Stimulated activated CD8-positive, alpha-beta memory T cell treated with anti-CD3 and anti-CD28 coated beads, Interleukin-15, amount 100 ng/mL, for 48 hours (primary cell): ENCODE data around the gene PELI2.

Experiments
- DNase-seq, 2 donors: peaks; one replicate each; pipeline ENCODE4 v3.0.0-alpha.2; 2020; ENCODE audit warnings: low read depth in 2 of 2

Gene PELI2

GRCh38 chr14:56119201-56119981, 1.2 kb downstream of the PELI2 start:
- peak in 1 of 2 donors; percentile 3 for DNase-seq

GRCh38 chr14:56120091-56120691, 2.0 kb downstream of the PELI2 start:
- no peak for DNase-seq

GRCh38 chr14:56121816-56122215, 3.6 kb downstream of the PELI2 start:
- no peak for DNase-seq

- DNase-seq, result no peak
Measured at GRCh38 chr14:56122301-56122700, 4.1 kb downstream of the PELI2 start.

GRCh38 chr14:56124327-56124726, 6.1 kb downstream of the PELI2 start:
- no peak for DNase-seq

DNA sequence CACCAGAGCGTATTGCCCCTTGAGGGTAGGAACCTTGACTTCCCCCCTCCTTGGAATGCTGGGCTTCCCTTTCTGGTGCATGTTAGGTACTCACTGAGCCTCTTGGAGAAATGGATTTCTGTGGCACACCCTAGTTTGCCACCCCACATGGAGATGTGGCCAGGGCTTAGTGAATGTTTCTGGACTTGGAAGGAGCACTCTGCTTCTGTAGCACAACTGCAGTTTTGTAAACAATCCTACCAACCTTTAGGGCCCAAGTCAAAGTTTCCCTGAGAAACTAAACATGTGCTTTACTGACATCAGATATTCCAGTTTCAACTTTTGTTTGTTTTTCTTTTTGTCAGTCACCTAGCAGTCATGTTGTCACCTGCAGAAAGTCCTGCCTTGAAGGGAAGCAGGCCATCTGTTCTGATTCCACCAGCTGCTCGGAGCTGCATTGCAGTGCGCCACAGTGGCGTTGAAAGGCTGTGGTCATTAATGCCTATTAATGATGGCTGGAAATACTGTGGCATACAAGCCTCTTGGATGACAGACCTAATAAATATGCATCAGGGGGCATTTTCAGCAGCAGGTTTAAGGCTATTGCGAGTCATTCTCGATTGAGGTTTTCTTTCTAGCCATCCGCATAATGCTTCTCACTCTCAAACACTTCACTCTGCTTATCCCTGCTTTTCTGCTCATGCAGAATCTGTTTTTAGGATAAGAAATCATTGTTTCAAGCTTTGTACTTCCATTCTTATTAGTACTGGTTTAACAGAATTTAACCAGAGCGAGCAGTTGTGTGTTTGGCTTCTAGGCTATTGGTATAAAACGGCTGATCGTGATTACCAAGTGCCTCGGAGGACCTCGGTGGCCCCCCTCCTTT, 7.8 kb downstream of the PELI2 start:
- DNase-seq, result no peak

- no peak for DNase-seq
Measured at GRCh38 chr14:56126637-56126913, 8.4 kb downstream of the PELI2 start.

DNA sequence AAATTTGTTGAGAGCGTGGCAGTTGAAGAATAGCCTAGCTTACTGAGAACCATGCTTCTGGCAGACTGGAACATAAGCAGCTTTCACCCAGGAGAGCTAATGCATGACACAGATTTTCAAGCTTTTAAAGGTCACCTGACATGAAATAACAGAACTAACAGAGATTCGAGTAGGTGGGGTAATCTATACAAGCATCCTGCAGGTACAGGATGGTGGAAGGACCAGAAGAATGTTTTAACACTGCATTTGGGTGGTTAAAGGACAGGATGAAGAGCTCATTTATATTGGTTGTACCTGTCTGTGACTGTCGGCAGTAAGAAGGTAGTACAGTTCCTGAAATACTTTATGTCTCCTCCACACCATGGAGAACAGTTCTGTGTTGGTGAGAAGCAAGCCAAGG, 8.9 kb downstream of the PELI2 start:
- no peak for DNase-seq

DNA sequence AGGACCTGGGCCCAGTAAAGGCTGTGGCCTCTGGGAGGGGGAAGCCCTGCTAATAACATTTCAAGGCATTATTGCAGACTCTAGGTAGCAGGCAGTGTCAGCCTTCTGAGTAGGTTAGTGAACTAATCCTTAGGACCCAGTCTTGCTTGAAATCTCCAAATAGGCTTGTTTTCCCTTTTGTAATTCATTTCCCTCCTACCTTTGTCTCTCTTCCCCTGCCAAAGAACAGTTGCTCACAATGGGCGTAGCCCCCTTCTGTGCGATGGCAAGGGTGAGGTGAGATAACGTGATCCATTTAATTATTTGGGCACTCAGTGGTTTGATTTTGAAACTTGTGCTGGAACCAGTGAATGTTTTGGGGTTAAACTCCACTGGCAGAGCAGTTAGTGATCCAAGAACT, 10.9 kb downstream of the PELI2 start:
- no peak for DNase-seq

GRCh38 chr14:56129933-56130332, 11.7 kb downstream of the PELI2 start:
- no peak for DNase-seq

- DNase-seq, result no peak
Measured at GRCh38 chr14:56131004-56131864, 13.0 kb downstream of the PELI2 start.

GRCh38 chr14:56131865-56132833, 13.9 kb downstream of the PELI2 start:
- DNase-seq, result no peak

GRCh38 chr14:56133547-56133946, 15.3 kb downstream of the PELI2 start:
- DNase-seq, result no peak

GRCh38 chr14:56135001-56135400, 16.8 kb downstream of the PELI2 start:
- no peak for DNase-seq

DNA sequence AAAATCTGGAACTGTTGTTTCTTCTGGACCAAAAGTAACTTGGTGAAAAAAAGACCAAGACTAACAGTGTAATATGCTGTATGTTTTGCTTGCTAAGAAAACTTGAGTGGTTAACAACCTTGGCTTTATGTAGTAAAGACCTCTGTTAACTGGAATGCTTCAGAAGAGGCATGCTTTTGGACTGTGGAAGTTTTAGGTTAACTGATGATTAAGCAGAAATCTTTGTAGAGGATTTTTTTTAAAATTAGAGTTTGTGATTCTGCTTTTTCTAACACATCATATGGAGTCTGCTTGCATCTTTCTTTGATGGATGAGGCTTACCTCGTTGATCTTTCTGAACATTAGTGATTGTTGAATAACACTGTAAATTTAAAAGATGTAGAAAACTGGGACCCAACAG, 17.5 kb downstream of the PELI2 start:
- DNase-seq, result no peak

DNA sequence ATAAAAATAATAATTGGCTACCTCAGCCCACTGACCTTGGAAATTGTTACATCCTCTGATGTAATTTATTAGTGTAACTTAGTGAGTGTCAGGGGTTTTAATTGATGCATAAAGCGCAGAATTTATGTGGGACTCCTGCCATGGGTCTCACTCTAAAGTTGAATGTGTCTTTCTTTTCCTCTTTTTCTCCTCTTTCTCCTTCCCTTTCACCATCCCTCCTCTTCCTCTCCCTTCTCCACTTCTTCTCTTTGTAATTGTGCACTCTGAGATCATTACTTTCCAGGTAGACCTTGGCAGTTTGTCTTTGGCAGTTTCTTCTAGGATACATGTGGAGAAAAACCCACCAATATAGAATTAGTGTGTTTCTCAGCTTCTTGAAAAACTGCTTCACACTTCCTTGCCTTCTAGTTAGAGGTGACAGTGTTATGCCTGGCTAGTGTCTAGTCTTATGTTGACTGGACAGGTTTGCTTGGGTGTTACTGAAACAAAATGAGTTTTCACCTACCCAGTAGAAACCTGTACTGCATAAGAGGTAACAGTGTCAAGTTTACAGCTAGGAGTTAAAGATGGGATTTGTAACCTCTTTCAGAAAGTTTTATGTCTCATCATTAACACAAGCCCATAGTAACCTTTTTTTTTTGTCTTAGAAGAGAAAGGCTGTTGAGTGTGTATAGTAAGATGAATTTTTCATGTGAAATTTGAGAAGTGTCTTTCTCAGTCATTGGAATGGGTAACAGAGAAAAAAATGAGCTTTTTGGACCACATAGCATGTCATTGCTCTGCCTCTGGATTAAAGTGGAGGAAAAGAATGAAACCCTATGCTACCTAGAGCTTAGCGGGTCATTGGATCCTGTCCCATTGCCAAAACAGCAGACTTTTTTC, 18.6 kb downstream of the PELI2 start:
- DNase-seq, result no peak

DNA sequence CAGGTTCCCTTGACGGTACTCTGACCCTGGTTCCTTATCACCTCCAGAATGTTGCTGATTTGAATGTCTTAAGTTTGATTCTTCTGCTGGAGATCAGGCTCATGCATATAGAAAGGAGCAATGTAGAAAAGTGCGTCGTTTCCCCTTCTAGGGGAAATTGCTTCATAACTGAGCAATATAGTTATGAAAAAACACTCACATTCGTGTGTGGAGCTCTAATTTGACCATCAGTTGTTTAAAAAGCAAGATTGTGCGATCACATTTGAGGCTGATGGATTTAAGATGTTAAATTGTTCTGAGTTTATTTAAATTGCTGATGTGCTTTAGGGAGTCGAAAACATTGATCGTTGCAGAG, 19.2 kb downstream of the PELI2 start:
- no peak for DNase-seq

- no peak for DNase-seq
Measured at GRCh38 chr14:56137849-56138248, 19.6 kb downstream of the PELI2 start.

DNA sequence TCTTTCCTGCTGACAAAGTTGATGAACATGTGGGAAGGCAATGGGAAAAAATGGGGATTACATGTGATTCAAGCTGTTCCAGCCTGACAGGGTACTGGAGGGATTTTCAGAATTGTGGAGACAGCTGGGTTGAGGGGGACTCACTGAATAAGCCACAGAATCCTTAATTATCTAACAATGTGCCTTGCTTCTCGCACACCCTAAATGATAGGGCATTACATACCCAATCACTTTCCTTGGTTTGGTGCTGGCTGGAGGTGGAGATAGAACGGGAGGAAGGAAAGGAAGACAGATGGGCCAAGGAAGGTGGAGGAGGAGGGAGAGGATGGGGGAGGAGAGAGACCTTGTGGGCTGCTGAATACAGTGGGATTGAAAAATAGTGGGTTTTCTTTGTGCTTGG, 20.7 kb downstream of the PELI2 start:
- DNase-seq, result no peak

GRCh38 chr14:56142314-56142713, 24.1 kb downstream of the PELI2 start:
- DNase-seq, result no peak
